NCI-H510A (cell line): Measurements from ENCODE around the gene CCDC183.
"Not testable (repeated sequence)": the region's sequence is repeated elsewhere in the genome, so short reads cannot be mapped to it uniquely, and the experiment has no call there.

Source experiments
- DNase-seq: peaks from one replicate; lab custom pipeline; 2025; lab: John Stamatoyannopoulos, UW

CCDC183 gene

DNA sequence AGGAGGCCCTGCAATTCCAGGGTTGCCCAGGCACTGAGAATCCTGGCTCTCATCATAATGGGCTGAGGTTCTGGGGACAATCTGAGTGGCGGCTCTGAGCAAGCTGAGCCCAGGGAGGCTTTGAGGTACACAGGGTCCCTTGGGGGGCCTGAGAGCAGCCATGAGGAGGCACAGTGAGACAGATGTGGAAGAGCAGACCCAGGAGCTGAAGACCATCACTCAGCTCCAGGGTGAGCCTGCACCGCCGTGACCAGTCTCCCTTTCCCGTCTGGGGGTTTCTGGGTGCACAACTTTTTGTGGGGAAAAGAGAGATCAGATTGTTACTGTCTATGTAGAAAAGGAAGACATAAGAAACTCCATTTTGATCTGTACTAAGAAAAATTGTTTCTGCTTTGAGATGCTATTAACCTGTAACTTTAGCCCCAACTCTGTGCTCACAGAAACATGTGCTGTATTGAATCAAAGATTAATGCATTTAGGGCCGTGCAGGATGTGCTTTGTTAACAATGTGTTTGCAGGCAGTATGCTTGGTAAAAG is at the start of gene CCDC183:
Gene CCDC183 (plus strand): TSS at position 101 of the 537 bp plus-strand sequence. CDS start 60 bp downstream, at position 161.
- no peak for DNase-seq

GRCh38 chr9:136746621-136747020 is 49.5 kb upstream of the CCDC183 start:
- DNase-seq: no peak

DNA sequence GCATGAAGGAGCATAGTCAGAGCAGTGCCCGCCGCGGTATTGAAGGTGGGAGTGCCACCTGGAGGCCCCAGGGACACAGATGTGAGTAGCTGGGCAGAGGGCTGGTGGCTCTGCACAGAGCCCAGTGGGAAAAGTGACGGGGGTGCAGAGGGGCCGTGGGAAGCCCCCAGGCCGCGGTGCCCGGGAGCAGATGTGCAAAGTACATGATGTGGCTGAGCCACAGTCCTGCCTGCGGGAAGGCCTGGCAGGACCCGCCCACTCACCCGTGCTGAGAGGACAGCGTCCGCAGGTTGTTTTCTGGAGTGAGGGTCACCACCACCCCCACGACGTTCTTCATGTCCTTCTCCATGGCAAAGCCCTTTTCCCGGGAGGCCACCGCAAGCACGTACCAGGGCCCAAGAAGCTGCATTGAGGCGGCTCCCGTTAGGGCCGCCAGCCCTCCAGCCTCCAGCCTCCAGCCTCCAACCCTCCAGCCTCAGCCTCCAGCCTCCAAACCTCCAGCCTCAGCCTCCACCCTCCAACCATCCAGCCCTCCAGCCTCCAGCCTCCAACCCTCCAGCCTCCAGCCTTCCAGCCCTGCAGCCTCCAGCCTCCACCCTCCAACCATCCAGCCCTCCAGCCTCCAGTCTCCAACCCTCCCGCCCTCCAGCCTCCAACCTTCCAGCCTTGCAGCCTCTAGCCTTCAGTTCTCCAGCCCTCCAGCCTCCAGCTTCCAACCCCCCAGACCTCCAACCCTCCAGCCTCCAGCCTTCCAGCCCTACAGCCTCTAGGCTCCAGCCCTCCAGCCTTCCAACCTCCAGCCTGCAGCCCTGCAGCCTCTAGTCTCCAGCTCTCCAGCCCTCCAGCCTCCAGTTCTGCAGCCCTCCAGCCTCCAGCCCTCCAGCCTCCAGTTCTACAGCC is 48.7 kb upstream of the CCDC183 start:
- DNase-seq: no peak

DNA sequence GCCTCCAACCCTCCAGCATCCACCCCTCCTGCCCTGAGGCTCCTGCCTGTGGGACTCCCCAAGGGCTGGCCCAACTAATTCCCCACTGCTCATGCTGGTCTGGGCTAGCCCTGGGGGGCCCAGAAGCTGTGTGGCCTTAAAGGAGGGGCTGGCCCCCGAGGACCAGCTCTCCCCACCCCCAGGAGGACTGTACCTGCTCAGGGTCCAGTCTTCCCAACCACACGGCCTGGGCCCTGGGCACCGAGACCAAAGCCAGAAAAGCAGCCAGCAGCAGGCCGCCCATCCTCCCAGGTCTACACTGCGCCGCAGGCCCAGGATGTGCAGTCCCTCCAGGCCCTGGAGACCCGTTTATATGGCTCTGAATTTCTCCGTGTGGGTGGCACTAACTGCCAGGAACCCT is 47.9 kb upstream of the CCDC183 start, which contains the start of gene LCN6:
Gene LCN6 (minus strand): TSS at position 325 of the 400 bp plus-strand sequence. CDS start 42 bp downstream, at position 283.
- DNase-seq: no peak

DNA sequence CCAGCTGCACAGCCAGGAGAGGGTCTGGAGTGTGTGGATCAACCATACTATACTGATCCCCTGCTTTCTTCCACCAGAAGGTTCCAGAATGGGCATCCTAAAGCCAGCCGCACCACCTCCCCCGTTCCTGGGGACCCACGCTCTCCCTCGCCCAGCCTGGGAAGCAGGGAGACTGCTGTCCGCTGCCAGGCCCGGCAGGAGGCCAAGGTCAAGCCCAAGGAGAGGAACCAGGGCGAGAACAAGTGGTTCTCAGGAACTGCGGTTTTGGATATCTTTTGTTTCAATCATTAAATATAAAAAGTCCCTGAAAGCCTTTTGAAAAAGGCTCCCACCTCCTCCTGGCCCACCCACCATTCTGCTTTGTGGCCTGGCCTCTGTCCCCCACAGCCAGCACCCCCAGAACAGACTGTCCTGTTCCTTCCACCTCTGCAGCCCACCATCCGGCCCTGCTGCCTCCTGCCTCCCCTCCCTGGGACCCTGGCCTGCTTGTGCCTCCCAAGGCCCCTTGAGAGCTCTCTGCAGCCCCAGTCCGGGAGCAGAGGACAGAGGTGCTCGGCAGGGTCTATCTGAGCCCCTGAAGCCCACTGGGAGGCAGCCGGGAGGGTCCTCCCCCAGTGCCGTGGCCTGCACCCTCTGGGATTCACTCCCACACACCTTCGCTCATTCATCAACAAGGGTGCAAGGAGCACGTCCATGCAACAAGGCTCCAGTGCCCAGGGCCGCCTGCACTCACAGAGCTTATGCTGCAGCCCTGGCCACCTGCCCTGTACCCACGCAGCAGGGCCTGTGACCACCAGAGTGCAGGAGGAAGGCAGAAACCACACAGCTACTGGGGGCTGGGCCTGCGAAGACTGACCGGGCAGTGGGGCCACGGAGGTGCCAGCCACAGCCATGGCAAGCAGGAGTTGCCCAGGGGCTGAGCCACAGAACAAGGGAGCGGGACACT is 47.2 kb upstream of the CCDC183 start:
- no peak for DNase-seq

DNA sequence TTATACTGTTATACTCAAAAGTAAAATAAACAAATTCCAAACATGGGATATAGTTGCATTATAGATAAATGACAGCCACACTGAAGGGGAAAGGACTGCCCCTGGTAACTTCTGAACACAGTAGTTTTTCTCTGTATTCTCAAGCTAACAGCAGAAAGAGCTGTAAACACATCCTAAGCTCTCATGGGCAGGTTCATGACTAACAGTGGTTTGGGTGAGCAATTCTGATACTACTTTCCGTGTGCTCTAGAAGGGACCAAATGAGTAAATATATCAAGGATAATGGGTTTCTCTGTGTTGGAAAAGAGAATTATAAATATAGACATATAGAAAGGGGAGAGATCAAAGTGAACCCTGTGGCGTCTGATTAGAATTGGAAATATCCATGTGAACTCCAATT is 45.6 kb upstream of the CCDC183 start:
- DNase-seq: no peak

DNA sequence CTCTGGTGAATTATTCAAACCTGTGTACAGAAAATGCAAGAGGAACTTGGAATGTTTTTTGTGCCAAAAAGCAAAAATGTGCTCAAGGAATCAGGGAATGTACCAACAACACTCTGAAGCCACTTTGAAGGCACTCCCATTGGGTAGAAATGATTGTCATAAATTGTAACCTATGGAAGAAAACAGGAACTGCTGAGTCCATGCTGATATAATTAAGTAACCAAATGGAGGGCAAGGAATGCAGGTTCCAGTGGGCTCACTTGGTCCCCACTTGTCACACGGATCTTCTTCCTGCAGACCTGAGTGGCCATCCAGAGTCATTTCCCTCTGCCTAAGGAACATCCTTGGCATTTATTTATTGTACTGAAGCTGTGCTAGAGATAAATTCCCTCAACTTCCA is 44.9 kb upstream of the CCDC183 start:
- no peak for DNase-seq

DNA sequence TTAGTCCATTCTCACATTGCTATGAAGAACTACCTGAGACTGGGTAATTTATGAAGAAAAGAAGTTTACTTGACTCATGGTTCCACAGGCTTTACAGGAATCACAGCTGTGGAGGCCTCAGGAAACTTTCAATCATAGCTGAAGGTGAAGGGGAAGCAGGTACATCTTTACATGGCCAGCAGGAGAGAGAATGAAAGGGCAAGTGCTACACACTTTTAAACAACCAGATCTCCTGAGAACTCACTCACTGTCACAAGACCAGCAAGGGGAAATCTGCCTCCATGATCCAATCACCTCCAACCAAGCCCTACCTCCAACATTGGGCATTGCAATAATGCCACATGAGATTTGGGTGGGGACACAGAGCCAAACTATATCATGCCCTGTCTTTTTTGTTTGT is 44.3 kb upstream of the CCDC183 start:
- no peak for DNase-seq

DNA sequence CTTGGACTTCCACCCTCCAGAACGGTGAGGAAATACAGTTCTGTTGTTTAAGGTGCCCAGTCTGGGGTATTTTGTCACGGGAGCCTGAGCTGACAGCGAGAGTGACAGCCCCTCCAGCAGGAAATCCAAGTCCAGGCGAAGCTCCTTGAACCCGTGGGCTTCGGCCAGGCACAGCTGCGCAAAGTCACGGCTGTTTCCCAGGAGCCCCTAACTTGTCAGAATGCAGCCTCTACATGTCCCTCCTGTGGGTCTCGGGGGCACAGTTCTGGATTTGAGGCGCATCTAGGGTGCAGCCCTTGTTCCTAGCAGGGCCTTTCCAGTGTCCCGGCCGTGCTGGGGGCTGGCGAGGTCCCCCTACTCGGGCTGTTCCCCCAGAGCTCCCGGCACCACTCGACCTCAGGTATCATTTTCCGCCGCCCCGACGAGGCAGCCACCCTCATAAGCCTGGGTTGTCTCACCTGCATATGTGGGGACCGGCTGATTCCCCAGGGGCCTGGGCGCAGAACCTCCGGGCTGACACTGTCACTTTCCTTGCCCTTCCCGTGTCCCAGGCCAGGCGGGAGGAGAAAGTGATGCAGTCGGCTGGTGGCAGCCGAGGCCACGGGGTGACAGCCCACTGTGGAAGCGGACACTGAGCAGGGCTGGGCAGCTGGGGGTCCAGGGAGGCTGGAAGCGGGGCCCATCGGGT is 42.6 kb upstream of the CCDC183 start:
- no peak for DNase-seq

DNA sequence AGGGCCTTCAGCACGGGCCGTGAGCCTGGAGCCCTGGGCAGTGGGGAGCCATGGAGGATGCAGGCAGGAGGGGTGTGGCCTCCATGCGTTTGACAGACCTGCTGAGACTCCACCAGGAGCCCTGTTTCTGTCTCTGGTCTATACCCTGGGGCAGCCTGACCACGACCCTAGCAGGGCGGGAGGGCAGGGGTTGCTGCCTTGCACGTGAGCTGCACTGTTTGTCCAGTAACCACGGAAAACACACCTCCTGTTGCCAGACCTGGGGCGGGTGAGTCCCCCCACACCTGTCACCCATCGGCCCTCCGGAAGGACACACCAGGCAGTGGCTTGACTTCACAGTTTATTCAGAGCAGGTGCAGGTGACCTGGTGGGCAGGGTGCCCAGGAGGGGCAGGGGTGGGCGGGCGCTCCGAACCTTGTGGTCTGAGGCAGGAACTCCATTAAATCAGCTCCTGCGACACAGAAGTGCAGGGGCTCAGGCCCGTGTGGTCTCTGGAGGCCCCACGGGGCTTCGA is 42.0 kb upstream of the CCDC183 start:
- DNase-seq: no peak

DNA sequence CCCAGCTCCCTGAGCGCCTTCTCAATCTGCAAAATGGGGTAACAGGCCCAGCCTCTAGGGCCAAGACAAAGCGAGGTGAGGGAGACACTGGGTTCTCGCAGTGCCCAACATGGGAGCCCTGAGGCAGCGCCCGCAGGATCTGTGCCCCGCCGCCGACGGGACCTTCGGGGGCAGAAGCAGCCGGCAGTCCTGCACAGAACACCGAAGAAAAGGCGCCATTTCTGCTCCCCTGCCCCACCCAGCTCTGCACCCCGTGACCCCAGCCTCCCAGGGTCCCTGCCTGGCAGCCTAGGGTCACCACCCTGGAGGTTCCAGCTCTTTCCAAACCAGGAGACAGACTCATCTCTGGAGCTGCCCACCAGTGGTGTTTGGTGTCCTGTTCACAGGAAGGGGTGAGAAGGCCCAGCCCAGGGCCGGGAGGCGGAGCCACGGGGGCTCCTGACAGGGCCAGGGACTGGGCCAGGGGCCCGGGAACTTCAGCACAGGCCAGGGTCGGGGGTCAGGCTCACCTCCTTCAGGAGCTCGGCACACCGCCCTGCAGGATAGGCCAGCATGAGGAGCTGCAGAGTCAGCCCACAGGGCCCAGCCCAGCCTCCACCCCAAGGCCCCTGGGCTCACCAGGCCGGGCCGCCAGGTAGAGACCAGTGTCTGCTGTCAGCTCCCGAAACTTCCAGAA is 41.4 kb upstream of the CCDC183 start:
- no peak for DNase-seq

GRCh38 chr9:136755302-136756133 is 40.6 kb upstream of the CCDC183 start:
- DNase-seq: not testable (repeated sequence)

DNA sequence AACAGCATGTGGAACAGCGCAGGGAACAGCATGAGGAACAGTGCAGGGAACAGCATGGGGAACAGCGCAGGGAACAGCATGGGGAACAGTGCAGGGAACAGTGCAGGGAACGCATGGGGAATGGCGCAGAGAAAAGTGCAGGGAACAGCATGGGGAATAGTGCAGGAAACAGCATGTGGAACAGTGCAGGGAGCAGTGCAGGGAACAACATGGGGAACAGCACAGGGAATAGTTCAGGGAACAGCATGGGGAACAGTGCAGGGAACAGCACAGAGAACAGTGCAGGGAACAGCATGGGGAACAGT is 40.1 kb upstream of the CCDC183 start:
- DNase-seq: no peak

DNA sequence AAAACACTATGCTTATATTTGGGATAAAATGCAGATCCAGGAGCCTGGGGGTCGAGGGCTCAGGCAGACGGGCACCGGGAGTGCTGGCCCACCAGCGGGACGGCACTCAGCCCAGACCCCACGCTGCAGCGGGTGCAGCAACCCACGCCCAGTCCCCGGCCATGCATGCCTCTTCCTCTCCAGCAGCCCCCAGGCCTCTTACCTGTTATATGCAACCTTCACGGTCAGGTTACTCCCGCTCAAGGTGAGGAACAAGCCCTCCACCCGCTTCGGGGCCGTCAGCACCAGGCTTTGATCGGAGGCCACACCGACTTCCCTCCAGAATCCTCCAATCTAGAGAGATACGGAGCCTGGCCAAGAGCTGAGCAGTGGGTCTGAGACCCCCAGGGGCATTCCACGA is 39.3 kb upstream of the CCDC183 start:
- DNase-seq: no peak

GRCh38 chr9:136757328-136757727 is 38.8 kb upstream of the CCDC183 start:
- no peak for DNase-seq

GRCh38 chr9:136757751-136758140 is 38.4 kb upstream of the CCDC183 start:
- no peak for DNase-seq

DNA sequence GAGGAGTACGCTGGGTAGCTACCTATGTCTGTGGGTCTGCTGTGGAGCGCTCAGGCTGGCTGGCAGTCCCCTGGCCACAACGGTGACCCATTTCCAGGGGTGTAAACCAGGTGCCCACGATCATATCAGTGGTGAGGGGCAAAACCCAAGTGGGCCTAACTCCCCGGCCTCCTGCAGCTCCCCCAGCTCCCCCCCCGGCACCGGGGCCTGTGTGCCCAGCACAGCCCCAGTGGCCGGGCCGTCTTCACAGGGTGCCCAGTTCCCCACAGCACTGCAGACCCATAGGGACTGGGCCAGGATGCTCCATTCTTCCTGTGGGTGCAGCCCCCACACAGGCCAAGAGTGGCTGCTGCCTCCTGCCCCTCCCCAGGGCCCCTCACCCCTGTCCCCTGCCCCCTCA is 37.1 kb upstream of the CCDC183 start:
- no peak for DNase-seq

DNA sequence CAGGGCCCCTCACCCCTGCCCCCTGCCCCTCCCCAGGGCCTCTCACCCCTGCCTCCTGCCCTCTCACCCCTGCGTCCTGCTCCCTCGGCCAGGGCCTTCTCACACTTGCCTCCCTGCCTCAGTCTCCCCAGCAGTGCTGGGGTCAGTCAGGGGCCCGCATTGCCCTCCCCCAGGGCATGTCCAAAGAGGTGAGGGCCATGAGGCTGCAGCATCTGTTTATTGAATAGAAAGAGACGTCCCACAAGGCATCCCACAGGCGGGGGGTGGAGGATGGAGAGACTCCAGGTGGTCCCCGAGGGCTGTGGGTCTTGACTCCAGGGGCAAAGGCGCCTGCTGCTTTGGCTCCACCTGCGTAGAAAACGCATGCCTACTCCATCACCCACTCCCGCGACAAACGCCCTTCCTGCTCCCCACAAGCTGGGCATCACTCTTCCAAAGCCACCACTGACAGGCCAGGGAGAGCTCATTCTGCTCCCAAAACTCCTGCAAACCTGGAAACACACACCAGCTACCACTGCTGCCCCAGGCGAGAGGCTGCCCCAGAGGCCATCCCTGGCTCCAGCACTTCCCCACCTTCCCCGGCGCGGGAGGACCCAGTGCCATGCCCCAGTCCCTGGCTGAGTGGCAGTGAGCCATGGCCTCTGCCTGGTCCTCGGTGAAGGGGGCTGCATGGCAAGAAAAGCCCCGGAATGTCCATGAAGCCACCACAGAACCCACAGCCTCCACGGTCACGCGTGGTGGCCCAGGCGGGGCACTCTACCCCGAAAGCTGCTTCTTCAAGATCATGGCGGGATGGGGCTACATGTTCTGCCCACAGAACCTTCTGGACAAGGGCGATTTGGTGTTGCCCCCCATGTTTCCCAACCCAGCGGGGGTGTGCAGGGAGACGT is 36.5 kb upstream of the CCDC183 start:
- DNase-seq: no peak

GRCh38 chr9:136760424-136760823 is 35.7 kb upstream of the CCDC183 start:
- no peak for DNase-seq
